Measurements from ENCODE around the gene GJD4.

The GJD4 gene

GRCh38 chr10:35605191-35605590, at the start of gene GJD4:
GJD4 (plus strand) TSS chr10:35605341; CDS start chr10:35605568, 227 bp downstream.
- Histone ChIP-seq H3K9ac (ENCODE audit: low read depth, low read length) (no peak within 1 kb of the TSS), H3K4me1 (ENCODE audit: insufficient read depth, low read length) (no peaks in the 10 kb centered on the region), H3K36me3 (ENCODE audit: insufficient read depth, low read length) (no peaks in the 10 kb centered on the region), H3K9me3 (ENCODE audit: control insufficient read depth, insufficient read depth, low read length) (no peaks in the 10 kb centered on the region)

- no peak overlapping the region for H3K9ac ChIP-seq (ENCODE audit: low read depth, low read length)
- no peaks in the 10 kb centered on the region for H3K9me3 ChIP-seq (ENCODE audit: control insufficient read depth, insufficient read depth, low read length)
- no peaks in the 10 kb centered on the region; the same call in 1 of the 2 replicates for H3K36me3 ChIP-seq (ENCODE audit: insufficient read depth, low read length)
- no peaks in the 10 kb centered on the region for H3K4me1 ChIP-seq (ENCODE audit: insufficient read depth, low read length)
Measured at GRCh38 chr10:35555962-35556930, 48.9 kb upstream of the GJD4 start.

GRCh38 chr10:35558276-35558675, 46.9 kb upstream of the GJD4 start:
- H3K9me3 ChIP-seq (ENCODE audit: control insufficient read depth, insufficient read depth, low read length): no peaks in the 10 kb centered on the region
- H3K36me3 ChIP-seq (ENCODE audit: insufficient read depth, low read length): no peaks in the 10 kb centered on the region; the same call in 1 of the 2 replicates
- H3K4me1 ChIP-seq (ENCODE audit: insufficient read depth, low read length): no peaks in the 10 kb centered on the region

GRCh38 chr10:35559416-35559815, 45.7 kb upstream of the GJD4 start:
- Histone ChIP-seq H3K9me3 (ENCODE audit: control insufficient read depth, insufficient read depth, low read length) (no peaks in the 10 kb centered on the region), H3K4me1 (ENCODE audit: insufficient read depth, low read length) (peaks cover 4% of the 10 kb centered on the region; the same call in 1 of the 2 replicates), H3K9ac (ENCODE audit: low read depth, low read length) (no peak overlapping the region), H3K36me3 (ENCODE audit: insufficient read depth, low read length) (no peaks in the 10 kb centered on the region)

More at GRCh38 chr10:35558276-35558675, 46.9 kb upstream of the GJD4 start:
- H3K9ac ChIP-seq (ENCODE audit: low read depth, low read length): no peak overlapping the region

- H3K36me3 ChIP-seq (ENCODE audit: insufficient read depth, low read length): no peaks in the 10 kb centered on the region; the same call in 1 of the 2 replicates
- peaks cover 7% of the 10 kb centered on the region; the same call in 1 of the 2 replicates for H3K4me1 ChIP-seq (ENCODE audit: insufficient read depth, low read length)
- H3K9me3 ChIP-seq (ENCODE audit: control insufficient read depth, insufficient read depth, low read length): no peaks in the 10 kb centered on the region
- no peak overlapping the region for H3K9ac ChIP-seq (ENCODE audit: low read depth, low read length)
Measured at GRCh38 chr10:35561715-35562114, 43.4 kb upstream of the GJD4 start.

- Histone ChIP-seq H3K9me3 (ENCODE audit: control insufficient read depth, insufficient read depth, low read length) (no peaks in the 10 kb centered on the region), H3K4me1 (ENCODE audit: insufficient read depth, low read length) (peaks cover 7% of the 10 kb centered on the region; the same call in 1 of the 2 replicates), H3K36me3 (ENCODE audit: insufficient read depth, low read length) (no peaks in the 10 kb centered on the region; the same call in 1 of the 2 replicates), H3K9ac (ENCODE audit: low read depth, low read length) (no peak overlapping the region)
Measured at GRCh38 chr10:35562427-35562826, 42.7 kb upstream of the GJD4 start.

GRCh38 chr10:35563261-35563891, 41.8 kb upstream of the GJD4 start:
- Histone ChIP-seq H3K9me3 (ENCODE audit: control insufficient read depth, insufficient read depth, low read length) (no peaks in the 10 kb centered on the region), H3K4me1 (ENCODE audit: insufficient read depth, low read length) (peaks cover 7% of the 10 kb centered on the region; the same call in 1 of the 2 replicates), H3K36me3 (ENCODE audit: insufficient read depth, low read length) (no peaks in the 10 kb centered on the region; the same call in 1 of the 2 replicates), H3K9ac (ENCODE audit: low read depth, low read length) (no peak overlapping the region)

- no peaks in the 10 kb centered on the region; the same call in 1 of the 2 replicates for H3K36me3 ChIP-seq (ENCODE audit: insufficient read depth, low read length)
- H3K4me1 ChIP-seq (ENCODE audit: insufficient read depth, low read length): peaks cover 7% of the 10 kb centered on the region; the same call in 1 of the 2 replicates
- no peak overlapping the region for H3K9ac ChIP-seq (ENCODE audit: low read depth, low read length)
- H3K9me3 ChIP-seq (ENCODE audit: control insufficient read depth, insufficient read depth, low read length): no peaks in the 10 kb centered on the region
Measured at GRCh38 chr10:35564341-35564968, 40.7 kb upstream of the GJD4 start.

GRCh38 chr10:35565602-35566081, 39.5 kb upstream of the GJD4 start:
- Histone ChIP-seq H3K36me3 (ENCODE audit: insufficient read depth, low read length) (no peaks in the 10 kb centered on the region; the same call in 1 of the 2 replicates), H3K9ac (ENCODE audit: low read depth, low read length) (no peak overlapping the region), H3K4me1 (ENCODE audit: insufficient read depth, low read length) (peaks cover 7% of the 10 kb centered on the region; the same call in 1 of the 2 replicates)

GRCh38 chr10:35567951-35568350, 37.2 kb upstream of the GJD4 start:
- Histone ChIP-seq H3K4me1 (ENCODE audit: insufficient read depth, low read length) (peaks cover 7% of the 10 kb centered on the region; the same call in 1 of the 2 replicates), H3K9ac (ENCODE audit: low read depth, low read length) (no peak overlapping the region), H3K36me3 (ENCODE audit: insufficient read depth, low read length) (no peaks in the 10 kb centered on the region; the same call in 1 of the 2 replicates), H3K9me3 (ENCODE audit: control insufficient read depth, insufficient read depth, low read length) (no peaks in the 10 kb centered on the region)

More at GRCh38 chr10:35565602-35566081, 39.5 kb upstream of the GJD4 start:
- H3K9me3 ChIP-seq (ENCODE audit: control insufficient read depth, insufficient read depth, low read length): no peaks in the 10 kb centered on the region

- no peaks in the 10 kb centered on the region; the same call in 1 of the 2 replicates for H3K36me3 ChIP-seq (ENCODE audit: insufficient read depth, low read length)
- peaks cover 7% of the 10 kb centered on the region; the same call in 1 of the 2 replicates for H3K4me1 ChIP-seq (ENCODE audit: insufficient read depth, low read length)
- no peaks in the 10 kb centered on the region for H3K9me3 ChIP-seq (ENCODE audit: control insufficient read depth, insufficient read depth, low read length)
- no peak overlapping the region for H3K9ac ChIP-seq (ENCODE audit: low read depth, low read length)
Measured at GRCh38 chr10:35568483-35569015, 36.6 kb upstream of the GJD4 start.

GRCh38 chr10:35569111-35569707, 35.9 kb upstream of the GJD4 start:
- Histone ChIP-seq H3K36me3 (ENCODE audit: insufficient read depth, low read length) (no peaks in the 10 kb centered on the region; the same call in 1 of the 2 replicates), H3K4me1 (ENCODE audit: insufficient read depth, low read length) (peaks cover 5% of the 10 kb centered on the region; the same call in 1 of the 2 replicates), H3K9me3 (ENCODE audit: control insufficient read depth, insufficient read depth, low read length) (no peaks in the 10 kb centered on the region), H3K9ac (ENCODE audit: low read depth, low read length) (no peak overlapping the region)

GRCh38 chr10:35569836-35570235, 35.3 kb upstream of the GJD4 start:
- Histone ChIP-seq H3K4me1 (ENCODE audit: insufficient read depth, low read length) (no peaks in the 10 kb centered on the region), H3K9ac (ENCODE audit: low read depth, low read length) (no peak overlapping the region), H3K9me3 (ENCODE audit: control insufficient read depth, insufficient read depth, low read length) (no peaks in the 10 kb centered on the region), H3K36me3 (ENCODE audit: insufficient read depth, low read length) (no peaks in the 10 kb centered on the region; the same call in 1 of the 2 replicates)
